Liver (tissue), 3 donors: ENCODE results near the gene GNPDA2.

Source experiments
- FOXA1 ChIP-seq: IDR thresholded peaks from 2 replicates; pipeline ENCODE4 v1.6.1; 2016; ENCODE audit warnings: antibody characterized with exemption
- TAF1 ChIP-seq: conservative IDR thresholded peaks from 2 replicates; pipeline ENCODE4 v1.6.1; 2016; ENCODE audit warnings: antibody characterized with exemption, mild to moderate bottlenecking
- TF ChIP-seq, protein P1 (sequence below): fragments of 150-350 bp; IDR thresholded peaks from 2 replicates; pipeline ENCODE4 v1.5.1; 2017; ENCODE audit warnings: improper control_type of control experiment, low read depth, low read length; ENCODE audit not compliant: missing input control
- TF ChIP-seq, protein P2 (sequence below): IDR thresholded peaks from 2 replicates; pipeline ENCODE4 v1.6.1; 2016; ENCODE audit warnings: antibody characterized with exemption
- TF ChIP-seq, protein P3 (sequence below): IDR thresholded peaks from 2 replicates; pipeline ENCODE4 v1.6.1; 2016; ENCODE audit warnings: antibody characterized with exemption, mild to moderate bottlenecking
- donor health status: healthy.
- donor health status: healthy.

DNA sequence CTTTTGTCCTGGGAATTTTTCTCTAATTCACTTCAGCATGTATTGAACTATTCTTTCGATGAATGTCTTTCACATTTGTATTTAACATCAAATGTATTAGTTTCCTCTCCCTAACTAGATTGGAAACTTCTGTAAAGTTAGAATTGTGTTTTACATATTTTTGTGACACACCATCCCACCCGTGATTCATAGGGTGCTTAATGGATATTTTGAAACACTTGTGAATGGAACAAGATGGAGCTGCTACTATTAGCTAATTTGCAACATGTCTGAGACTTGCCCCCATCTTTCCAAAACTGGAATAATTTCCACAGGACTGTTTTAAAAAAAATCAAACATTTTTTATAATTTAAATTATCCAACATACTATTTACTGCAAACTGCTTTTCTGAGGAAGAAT lies 30.2 kb upstream of the GNPDA2 start:
- TF ChIP-seq, protein P1, sequence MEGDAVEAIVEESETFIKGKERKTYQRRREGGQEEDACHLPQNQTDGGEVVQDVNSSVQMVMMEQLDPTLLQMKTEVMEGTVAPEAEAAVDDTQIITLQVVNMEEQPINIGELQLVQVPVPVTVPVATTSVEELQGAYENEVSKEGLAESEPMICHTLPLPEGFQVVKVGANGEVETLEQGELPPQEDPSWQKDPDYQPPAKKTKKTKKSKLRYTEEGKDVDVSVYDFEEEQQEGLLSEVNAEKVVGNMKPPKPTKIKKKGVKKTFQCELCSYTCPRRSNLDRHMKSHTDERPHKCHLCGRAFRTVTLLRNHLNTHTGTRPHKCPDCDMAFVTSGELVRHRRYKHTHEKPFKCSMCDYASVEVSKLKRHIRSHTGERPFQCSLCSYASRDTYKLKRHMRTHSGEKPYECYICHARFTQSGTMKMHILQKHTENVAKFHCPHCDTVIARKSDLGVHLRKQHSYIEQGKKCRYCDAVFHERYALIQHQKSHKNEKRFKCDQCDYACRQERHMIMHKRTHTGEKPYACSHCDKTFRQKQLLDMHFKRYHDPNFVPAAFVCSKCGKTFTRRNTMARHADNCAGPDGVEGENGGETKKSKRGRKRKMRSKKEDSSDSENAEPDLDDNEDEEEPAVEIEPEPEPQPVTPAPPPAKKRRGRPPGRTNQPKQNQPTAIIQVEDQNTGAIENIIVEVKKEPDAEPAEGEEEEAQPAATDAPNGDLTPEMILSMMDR, result no peak
- TF ChIP-seq, protein P2, sequence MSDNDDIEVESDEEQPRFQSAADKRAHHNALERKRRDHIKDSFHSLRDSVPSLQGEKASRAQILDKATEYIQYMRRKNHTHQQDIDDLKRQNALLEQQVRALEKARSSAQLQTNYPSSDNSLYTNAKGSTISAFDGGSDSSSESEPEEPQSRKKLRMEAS, result no peak
- TF ChIP-seq, protein P3, sequence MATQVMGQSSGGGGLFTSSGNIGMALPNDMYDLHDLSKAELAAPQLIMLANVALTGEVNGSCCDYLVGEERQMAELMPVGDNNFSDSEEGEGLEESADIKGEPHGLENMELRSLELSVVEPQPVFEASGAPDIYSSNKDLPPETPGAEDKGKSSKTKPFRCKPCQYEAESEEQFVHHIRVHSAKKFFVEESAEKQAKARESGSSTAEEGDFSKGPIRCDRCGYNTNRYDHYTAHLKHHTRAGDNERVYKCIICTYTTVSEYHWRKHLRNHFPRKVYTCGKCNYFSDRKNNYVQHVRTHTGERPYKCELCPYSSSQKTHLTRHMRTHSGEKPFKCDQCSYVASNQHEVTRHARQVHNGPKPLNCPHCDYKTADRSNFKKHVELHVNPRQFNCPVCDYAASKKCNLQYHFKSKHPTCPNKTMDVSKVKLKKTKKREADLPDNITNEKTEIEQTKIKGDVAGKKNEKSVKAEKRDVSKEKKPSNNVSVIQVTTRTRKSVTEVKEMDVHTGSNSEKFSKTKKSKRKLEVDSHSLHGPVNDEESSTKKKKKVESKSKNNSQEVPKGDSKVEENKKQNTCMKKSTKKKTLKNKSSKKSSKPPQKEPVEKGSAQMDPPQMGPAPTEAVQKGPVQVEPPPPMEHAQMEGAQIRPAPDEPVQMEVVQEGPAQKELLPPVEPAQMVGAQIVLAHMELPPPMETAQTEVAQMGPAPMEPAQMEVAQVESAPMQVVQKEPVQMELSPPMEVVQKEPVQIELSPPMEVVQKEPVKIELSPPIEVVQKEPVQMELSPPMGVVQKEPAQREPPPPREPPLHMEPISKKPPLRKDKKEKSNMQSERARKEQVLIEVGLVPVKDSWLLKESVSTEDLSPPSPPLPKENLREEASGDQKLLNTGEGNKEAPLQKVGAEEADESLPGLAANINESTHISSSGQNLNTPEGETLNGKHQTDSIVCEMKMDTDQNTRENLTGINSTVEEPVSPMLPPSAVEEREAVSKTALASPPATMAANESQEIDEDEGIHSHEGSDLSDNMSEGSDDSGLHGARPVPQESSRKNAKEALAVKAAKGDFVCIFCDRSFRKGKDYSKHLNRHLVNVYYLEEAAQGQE, result no peak
- TF ChIP-seq TAF1 (no peak), FOXA1 (no peak)
